ENCODE data around the gene SLC9A9. TPM values are rescaled to one million over a fixed set of nuclear protein-coding genes. Genes with fewer than 3 reads are reported as not detected.

The SLC9A9 gene
- total and polyA plus RNA-seq, 10 of the 15 experiments (the other 5 are each of a cell fraction or from before 2014, with no cell fraction given): 3.5 to 14.2 (median 9.3) TPM

- H3K36me3 ChIP-seq (ENCODE audit: control insufficient read depth in 2 of 2, insufficient read depth in 2 of 2, low read length in 1 of 2): no peaks in the 10 kb centered on the region
- H3K9ac ChIP-seq (ENCODE audit: control insufficient read depth, insufficient read depth, low read length): no peak overlapping the region
- 89% methylated on average over 6 of the region's 6 CpGs for WGBS (ENCODE audit: insufficient coverage, insufficient replicate concordance, low lambda C conversion rate, missing lambda C conversion rate)
- no peaks in the 10 kb centered on the region for H3K27me3 ChIP-seq (replicated peaks in 1 of 2; ENCODE audit: control insufficient read depth in 2 of 2, insufficient read depth in 2 of 2, low read length in 1 of 2)
- no peak overlapping the region for H2AFZ ChIP-seq (ENCODE audit: control insufficient read depth, low read depth, low read length)
- BruUV-seq (replicated peaks): no TSS peak
- SMC1A ChIA-PET (ENCODE audit: uncharacterized antibody, unreplicated experiment): interaction anchor here (1.0 kb wide), 1 partner anchor 8 kb away, joined by 3 read pairs; no protein-coding TSS in a partner anchor
- CTCF ChIA-PET: interaction anchor here (0.6 to 1.0 kb wide), 2 partner anchors 15 to 41 kb away, joined by 3 read pairs; no protein-coding TSS in a partner anchor
- no peak overlapping the region for H3K4me3 ChIP-seq
- in situ Hi-C loops (cut with MboI) (no loop called here), intact Hi-C loops (cut with micrococcal nuclease; ENCODE audit: unreplicated experiment) (no loop called here)
- H3K79me2 ChIP-seq (ENCODE audit: control insufficient read depth, insufficient read depth, low read length): no peaks in the 10 kb centered on the region
- POLR2A ChIA-PET: no interaction called here
- H3K27ac ChIP-seq (ENCODE audit: control insufficient read depth, insufficient read depth): no peak overlapping the region
- DNase-seq (ENCODE audit: low read depth, low spot score) (no peak), FAIRE-seq (no peak), ATAC-seq (no peak)
- H3K9me3 ChIP-seq (replicated peaks; ENCODE audit: control insufficient read depth, insufficient read depth, low read length): no peaks in the 10 kb centered on the region
- no peaks in the 10 kb centered on the region for H4K20me1 ChIP-seq (ENCODE audit: control insufficient read depth, insufficient read depth)
- H3K4me2 ChIP-seq (ENCODE audit: control insufficient read depth, insufficient read depth): no peak overlapping the region
- TF ChIP-seq CEBPB (IDR thresholded peaks at IDR 0.05; ENCODE audit: borderline replicate concordance in 1 of 2, low read depth in 2 of 2, low read length in 2 of 2): no peak
- no peak for TF ChIP-seq IRF4 (IDR thresholded peaks at IDR 0.05; ENCODE audit: low read depth, low read length)
- TF ChIP-seq ZNF207 (IDR thresholded peaks at IDR 0.05; ENCODE audit: borderline replicate concordance): no peak
- TF ChIP-seq NFIC (IDR thresholded peaks at IDR 0.05; ENCODE audit: low read depth, low read length): no peak
- no peak for TF ChIP-seq CHD2 (IDR thresholded peaks at IDR 0.05; ENCODE audit: borderline replicate concordance, low read depth, low read length)
- TF ChIP-seq IRF3 (IDR thresholded peaks at IDR 0.05): no peak
- TF ChIP-seq POLR2A (IDR thresholded peaks at IDR 0.05; ENCODE audit: low read depth, low read length): no peak
- TF ChIP-seq, protein P1, sequence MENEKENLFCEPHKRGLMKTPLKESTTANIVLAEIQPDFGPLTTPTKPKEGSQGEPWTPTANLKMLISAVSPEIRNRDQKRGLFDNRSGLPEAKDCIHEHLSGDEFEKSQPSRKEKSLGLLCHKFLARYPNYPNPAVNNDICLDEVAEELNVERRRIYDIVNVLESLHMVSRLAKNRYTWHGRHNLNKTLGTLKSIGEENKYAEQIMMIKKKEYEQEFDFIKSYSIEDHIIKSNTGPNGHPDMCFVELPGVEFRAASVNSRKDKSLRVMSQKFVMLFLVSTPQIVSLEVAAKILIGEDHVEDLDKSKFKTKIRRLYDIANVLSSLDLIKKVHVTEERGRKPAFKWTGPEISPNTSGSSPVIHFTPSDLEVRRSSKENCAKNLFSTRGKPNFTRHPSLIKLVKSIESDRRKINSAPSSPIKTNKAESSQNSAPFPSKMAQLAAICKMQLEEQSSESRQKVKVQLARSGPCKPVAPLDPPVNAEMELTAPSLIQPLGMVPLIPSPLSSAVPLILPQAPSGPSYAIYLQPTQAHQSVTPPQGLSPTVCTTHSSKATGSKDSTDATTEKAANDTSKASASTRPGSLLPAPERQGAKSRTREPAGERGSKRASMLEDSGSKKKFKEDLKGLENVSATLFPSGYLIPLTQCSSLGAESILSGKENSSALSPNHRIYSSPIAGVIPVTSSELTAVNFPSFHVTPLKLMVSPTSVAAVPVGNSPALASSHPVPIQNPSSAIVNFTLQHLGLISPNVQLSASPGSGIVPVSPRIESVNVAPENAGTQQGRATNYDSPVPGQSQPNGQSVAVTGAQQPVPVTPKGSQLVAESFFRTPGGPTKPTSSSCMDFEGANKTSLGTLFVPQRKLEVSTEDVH (IDR thresholded peaks at IDR 0.05; ENCODE audit: low read depth, partially characterized antibody): no peak
- TF ChIP-seq SMC3 (IDR thresholded peaks at IDR 0.05; ENCODE audit: borderline replicate concordance, low read length): no peak
- no peak for TF ChIP-seq MEF2B (IDR thresholded peaks at IDR 0.05; ENCODE audit: partially characterized antibody, poor library complexity, severe bottlenecking)
- TF ChIP-seq SIN3A (IDR thresholded peaks at IDR 0.05; ENCODE audit: low read depth, low read length): no peak
- TF ChIP-seq, protein P2, sequence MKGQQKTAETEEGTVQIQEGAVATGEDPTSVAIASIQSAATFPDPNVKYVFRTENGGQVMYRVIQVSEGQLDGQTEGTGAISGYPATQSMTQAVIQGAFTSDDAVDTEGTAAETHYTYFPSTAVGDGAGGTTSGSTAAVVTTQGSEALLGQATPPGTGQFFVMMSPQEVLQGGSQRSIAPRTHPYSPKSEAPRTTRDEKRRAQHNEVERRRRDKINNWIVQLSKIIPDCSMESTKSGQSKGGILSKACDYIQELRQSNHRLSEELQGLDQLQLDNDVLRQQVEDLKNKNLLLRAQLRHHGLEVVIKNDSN (IDR thresholded peaks at IDR 0.05; ENCODE audit: borderline replicate concordance, extremely low read length, insufficient read depth, low read depth, low read length): no peak
- TF ChIP-seq NR2C2 (IDR thresholded peaks at IDR 0.05; ENCODE audit: borderline replicate concordance, control insufficient read depth, insufficient read length, low read depth): no peak
- no peak for TF ChIP-seq MYB (IDR thresholded peaks at IDR 0.05; ENCODE audit: borderline replicate concordance, low read depth, low read length)
- TF ChIP-seq STAT3 (IDR thresholded peaks at IDR 0.05; ENCODE audit: low read depth, low read length): no peak
- TF ChIP-seq BRCA1 (IDR thresholded peaks at IDR 0.05; ENCODE audit: low read depth, low read length): no peak
- H3K4me1 ChIP-seq (ENCODE audit: control insufficient read depth, insufficient read depth, low read length): no peaks in the 10 kb centered on the region
- RAD21 ChIA-PET (ENCODE audit: unreplicated experiment): no interaction called here
Measured at GRCh38 chr3:143313025-143313892, 535.0 kb downstream of the SLC9A9 start.
